Effector memory CD4-positive, alpha-beta T cell (primary cell): ENCODE measurements around the gene TRAPPC12.

Experiments used
- DNase-seq, 3 donors: peaks; one replicate each; pipeline ENCODE4 v3.0.0-alpha.2; 2020
- H3K27ac ChIP-seq: 2 replicates; pipeline ENCODE4 v1.7.0; 2013; ENCODE audit warnings: mild to moderate bottlenecking, low read length, moderate library complexity; ENCODE audit not compliant: insufficient read depth, poor library complexity, severe bottlenecking
- H3K27me3 ChIP-seq: replicated peaks from 2 replicates; pipeline ENCODE4 v1.7.0; 2013; ENCODE audit warnings: mild to moderate bottlenecking, low read length; ENCODE audit not compliant: insufficient read depth, control insufficient read depth, poor library complexity, severe bottlenecking
- H3K36me3 ChIP-seq: 2 replicates; pipeline ENCODE4 v1.7.0; 2013; ENCODE audit warnings: mild to moderate bottlenecking, low read length, moderate library complexity; ENCODE audit not compliant: control insufficient read depth, insufficient read depth
- H3K4me1 ChIP-seq: 2 replicates; pipeline ENCODE4 v1.7.0; 2013; ENCODE audit warnings: low read length, mild to moderate bottlenecking; ENCODE audit not compliant: control insufficient read depth, insufficient read depth, poor library complexity, severe bottlenecking
- H3K4me3 ChIP-seq: 2 replicates; pipeline ENCODE4 v1.7.0; 2013; ENCODE audit warnings: low read length, low read depth, mild to moderate bottlenecking; ENCODE audit not compliant: insufficient read depth, poor library complexity, severe bottlenecking
- H3K9me3 ChIP-seq: 2 replicates; pipeline ENCODE4 v1.7.0; 2013; ENCODE audit warnings: mild to moderate bottlenecking, low read length, moderate library complexity; ENCODE audit not compliant: control insufficient read depth

TRAPPC12 gene

DNA sequence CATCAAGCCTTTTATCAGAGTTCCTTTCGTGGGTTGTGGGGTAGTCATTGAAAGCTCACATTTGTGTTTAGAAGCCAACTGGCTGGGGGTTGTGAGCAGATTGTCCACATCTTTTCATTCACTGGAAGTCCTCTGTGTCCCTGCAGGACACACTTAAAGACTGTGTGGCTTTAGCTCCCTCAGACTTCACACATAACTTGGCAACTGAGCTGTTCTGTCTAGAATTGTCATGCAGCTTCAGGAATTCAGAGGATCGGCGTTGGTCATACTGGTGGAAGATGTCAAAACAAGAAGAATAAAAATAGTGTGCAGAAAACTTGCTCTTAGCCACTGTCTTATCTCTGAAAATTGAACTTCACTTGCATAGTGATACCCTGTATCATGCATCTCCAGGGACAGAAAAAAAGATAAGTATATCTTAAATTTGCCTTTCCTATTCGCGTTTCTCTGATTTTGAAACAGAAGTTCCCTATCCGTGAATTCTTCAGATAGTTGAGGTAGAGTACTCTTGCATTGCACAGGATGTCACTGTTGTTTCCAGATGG is 49.6 kb downstream of the TRAPPC12 start:
- Histone ChIP-seq H3K36me3 (peaks cover 62% of the 10 kb centered on the region), H3K27ac (no peak overlapping the region), H3K4me1 (no peaks in the 10 kb centered on the region), H3K27me3 (no peaks in the 10 kb centered on the region), H3K9me3 (no peaks in the 10 kb centered on the region), H3K4me3 (no peak overlapping the region)
- DNase-seq, result no peak

DNA sequence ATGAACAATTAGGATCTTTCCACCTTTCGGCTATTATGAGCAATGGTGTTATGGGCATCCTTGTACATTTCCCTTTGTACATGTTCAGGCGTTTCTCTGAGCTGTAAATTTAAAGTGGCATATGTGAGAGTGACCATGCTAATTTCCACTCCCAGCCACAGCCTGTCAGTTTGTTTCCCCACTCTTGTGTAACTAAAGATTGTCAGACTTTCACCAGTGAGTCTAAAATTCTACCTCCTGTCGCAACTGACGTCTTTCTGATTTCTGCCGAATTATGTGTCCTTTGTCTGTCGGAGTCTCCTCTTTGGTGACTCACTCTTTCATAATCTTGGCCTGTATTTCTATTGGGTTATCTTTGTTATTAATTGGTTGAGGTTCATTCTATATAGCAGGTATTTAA is 50.7 kb downstream of the TRAPPC12 start:
- DNase-seq, result no peak
- peaks cover 59% of the 10 kb centered on the region for H3K36me3 ChIP-seq

DNA sequence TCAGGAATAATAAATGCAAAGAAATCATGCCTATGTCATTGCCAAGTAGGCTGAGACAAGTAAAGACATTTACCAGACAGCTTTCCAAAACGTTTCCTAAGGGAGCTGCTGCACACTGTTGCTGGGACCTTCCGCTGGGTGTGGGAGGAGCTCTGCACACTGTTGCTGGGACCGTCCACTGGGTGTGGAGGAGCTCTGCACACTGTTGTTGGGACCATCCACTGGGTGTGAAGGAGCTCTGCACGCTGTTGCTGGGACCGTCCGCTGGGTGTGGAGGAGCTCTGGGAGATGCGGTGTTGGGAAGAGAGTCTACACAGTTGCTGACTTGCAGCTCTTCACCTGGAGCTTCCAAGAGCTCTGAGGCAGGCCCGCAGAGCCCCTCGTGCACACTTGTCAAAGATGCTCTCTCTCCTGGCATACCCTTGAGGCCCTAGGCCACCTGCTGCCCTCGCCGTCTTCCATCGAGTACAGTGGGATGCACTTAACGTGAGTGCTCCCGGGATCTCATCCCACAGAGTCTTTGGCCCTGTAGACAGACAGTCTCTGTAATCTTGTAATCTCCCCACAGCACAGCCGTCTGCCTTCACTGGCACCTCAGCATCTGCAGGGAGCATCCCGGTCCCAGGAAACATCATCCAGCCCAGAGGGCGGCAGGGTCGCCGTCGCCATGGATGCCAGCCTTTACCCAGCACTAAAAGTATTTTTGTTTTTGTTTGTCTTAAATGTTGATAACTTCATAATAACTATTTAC is 51.4 kb downstream of the TRAPPC12 start:
- Histone ChIP-seq H3K4me1 (no peaks in the 10 kb centered on the region), H3K9me3 (no peaks in the 10 kb centered on the region), H3K36me3 (peaks cover 51% of the 10 kb centered on the region), H3K27ac (no peak overlapping the region), H3K27me3 (no peaks in the 10 kb centered on the region), H3K4me3 (no peak overlapping the region)
- DNase-seq, result no peak

More for the DNA sequence above, 50.7 kb downstream of the TRAPPC12 start:
- Histone ChIP-seq H3K9me3 (no peaks in the 10 kb centered on the region), H3K27ac (no peak overlapping the region), H3K27me3 (no peaks in the 10 kb centered on the region), H3K4me1 (no peaks in the 10 kb centered on the region), H3K4me3 (no peak overlapping the region)

DNA sequence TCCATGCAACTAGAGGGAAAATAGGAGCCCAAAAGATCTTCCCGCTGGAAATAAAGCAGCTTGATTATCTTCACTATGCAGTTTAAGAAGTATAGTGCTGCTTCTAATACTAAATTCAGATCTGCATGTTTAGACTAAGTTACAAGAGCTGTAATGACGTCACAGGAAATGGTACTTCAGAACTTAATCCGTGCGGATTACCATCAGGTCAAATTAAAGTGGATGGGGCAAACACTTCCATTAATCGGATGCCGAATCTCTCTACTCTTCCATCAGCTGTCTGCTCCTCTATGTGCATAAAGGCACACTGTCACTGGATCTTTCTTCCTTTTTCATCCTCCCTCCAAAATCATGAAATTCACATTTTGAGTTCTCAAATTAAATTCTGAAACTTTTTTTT is 52.6 kb downstream of the TRAPPC12 start:
- H3K36me3 ChIP-seq, result peaks cover 40% of the 10 kb centered on the region
- H3K9me3 ChIP-seq, result no peaks in the 10 kb centered on the region
- H3K27ac ChIP-seq, result no peak overlapping the region
- H3K27me3 ChIP-seq, result no peaks in the 10 kb centered on the region
- no peaks in the 10 kb centered on the region for H3K4me1 ChIP-seq
- no peak for DNase-seq
- H3K4me3 ChIP-seq, result no peak overlapping the region

DNA sequence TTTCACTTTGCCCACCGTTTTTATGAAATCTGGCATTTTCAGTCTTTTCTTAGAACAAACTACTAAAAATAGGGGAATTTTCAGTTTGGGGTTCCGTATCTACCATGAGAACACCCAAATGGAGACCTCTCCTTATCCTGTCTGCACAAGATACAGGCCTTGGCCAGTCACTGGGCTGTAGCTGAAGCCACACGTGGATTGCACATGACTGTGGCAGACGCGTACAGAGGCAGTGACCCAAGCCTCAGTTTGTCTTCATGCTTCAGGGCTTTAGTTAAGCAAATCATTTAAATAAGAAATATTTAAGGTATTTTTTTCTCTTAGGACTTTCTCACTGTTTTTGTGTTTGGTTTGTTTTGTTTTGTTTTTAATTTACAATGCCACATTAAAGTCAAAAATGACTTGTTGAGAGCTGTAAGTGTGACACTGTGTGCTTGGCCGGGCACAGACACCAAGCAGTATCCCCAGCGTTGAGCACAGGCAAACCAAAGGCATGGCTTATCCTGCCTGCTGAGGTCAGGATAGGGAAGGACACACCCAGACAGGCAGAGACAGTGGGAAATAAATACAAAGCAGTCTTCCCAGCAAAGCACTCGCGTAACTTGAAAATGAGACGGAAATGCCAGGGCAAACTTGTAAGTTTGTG is 53.3 kb downstream of the TRAPPC12 start:
- no peaks in the 10 kb centered on the region for H3K4me1 ChIP-seq
- no peaks in the 10 kb centered on the region for H3K9me3 ChIP-seq
- H3K27ac ChIP-seq, result no peak overlapping the region
- no peak overlapping the region for H3K4me3 ChIP-seq
- no peaks in the 10 kb centered on the region for H3K27me3 ChIP-seq
- no peak for DNase-seq
- H3K36me3 ChIP-seq, result peaks cover 39% of the 10 kb centered on the region

DNA sequence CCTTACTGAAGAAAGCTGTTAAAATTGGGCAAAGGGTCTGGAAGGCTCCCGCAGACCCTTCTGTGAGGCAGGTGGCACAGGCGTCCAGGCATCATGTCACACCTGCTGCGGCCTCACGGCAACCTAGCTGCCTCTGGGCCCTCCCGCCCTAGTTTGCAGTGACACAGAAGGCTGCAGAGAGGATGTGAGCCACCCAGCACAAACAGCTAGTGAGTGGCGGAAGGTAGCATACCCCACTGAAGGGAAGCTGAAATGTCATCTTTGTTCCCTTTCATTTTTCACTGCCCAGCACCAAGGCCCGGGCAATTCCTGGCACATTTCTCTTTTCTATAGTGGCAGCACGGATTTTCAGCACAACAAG is 53.8 kb downstream of the TRAPPC12 start:
- Histone ChIP-seq H3K4me3 (no peak overlapping the region), H3K36me3 (peaks cover 39% of the 10 kb centered on the region)
- no peak for DNase-seq

DNA sequence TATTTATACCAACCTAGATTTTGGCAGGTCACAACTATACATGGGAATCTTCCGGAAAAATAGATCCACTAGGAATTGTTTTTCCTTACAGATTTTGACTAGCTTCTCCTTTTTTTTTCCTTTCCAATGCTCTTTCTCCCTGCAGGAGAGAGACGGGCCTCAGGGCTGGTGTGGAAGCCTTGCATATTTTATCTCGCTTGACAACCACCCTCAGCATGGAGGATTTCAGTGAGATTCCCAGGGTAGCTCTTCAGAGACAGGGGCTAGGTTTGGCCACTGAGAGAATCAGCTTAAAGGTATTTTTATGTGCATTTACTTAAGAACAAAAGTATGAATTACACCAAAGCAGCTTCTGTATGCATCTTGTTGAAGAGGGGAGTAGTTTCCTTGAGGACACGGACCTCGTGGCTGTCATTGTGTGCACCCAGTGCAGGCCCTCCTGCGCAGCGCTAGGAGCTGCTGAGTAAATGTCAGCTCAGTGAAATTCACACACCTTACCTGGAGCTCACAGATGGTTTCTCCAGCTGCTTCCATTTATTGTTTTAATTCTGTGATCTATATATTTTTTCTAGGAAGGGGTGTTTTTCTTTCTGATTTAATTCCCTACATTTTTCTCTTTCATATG is 54.4 kb downstream of the TRAPPC12 start:
- DNase-seq, result no peak
- no peaks in the 10 kb centered on the region for H3K4me1 ChIP-seq
- peaks cover 34% of the 10 kb centered on the region for H3K36me3 ChIP-seq
- H3K9me3 ChIP-seq, result no peaks in the 10 kb centered on the region
- H3K27me3 ChIP-seq, result no peaks in the 10 kb centered on the region
- no peak overlapping the region for H3K27ac ChIP-seq
- H3K4me3 ChIP-seq, result no peak overlapping the region

More for the DNA sequence above, 53.8 kb downstream of the TRAPPC12 start:
- no peak overlapping the region for H3K27ac ChIP-seq
- no peaks in the 10 kb centered on the region for H3K27me3 ChIP-seq
- H3K9me3 ChIP-seq, result no peaks in the 10 kb centered on the region
- H3K4me1 ChIP-seq, result no peaks in the 10 kb centered on the region

DNA sequence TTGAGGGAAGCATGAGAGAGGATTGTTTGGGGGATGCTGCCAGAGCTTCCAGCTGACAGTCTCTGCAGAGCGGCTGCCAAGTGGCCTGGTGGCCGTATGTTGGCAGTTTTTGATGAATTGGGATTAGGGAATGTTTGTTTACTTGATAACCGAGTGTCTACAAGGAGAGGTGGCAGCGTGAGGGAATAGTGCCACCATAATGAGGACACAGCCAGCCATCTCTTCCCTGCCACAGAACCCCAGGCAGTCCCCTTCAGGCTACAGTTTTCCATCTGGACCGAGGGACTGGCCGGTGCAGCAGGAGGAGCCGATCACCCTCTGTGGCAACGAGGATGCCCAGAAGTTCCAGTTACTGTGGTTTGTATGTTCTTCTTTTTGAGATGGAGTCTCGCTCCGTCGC is 55.2 kb downstream of the TRAPPC12 start:
- DNase-seq, result no peak
- no peak overlapping the region for H3K4me3 ChIP-seq
- no peaks in the 10 kb centered on the region for H3K4me1 ChIP-seq
- no peak overlapping the region for H3K27ac ChIP-seq
- H3K36me3 ChIP-seq, result peaks cover 31% of the 10 kb centered on the region
- H3K9me3 ChIP-seq, result no peaks in the 10 kb centered on the region
- no peaks in the 10 kb centered on the region for H3K27me3 ChIP-seq

DNA sequence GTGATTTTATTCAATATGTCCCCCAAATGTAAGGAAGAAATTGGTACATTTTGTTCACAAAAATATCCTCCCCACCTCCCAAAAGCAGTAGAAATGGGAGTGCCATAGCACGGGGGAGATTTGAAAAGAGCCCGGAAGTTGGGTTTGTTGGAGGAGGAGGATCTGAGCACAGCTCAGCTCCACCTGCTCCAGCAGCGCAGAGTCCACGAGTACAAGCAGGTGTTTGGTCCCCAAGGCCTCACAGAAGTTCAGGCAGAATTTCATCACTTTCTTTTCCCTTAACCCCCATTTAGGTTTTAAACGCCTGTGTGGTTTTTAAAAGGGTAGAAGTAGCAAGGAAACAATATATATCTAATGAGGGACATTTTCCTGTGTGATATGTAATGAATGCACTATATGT is 56.0 kb downstream of the TRAPPC12 start:
- peaks cover 28% of the 10 kb centered on the region for H3K36me3 ChIP-seq
- H3K4me1 ChIP-seq, result no peaks in the 10 kb centered on the region
- H3K27me3 ChIP-seq, result no peaks in the 10 kb centered on the region
- H3K27ac ChIP-seq, result no peak overlapping the region
- no peaks in the 10 kb centered on the region for H3K9me3 ChIP-seq
- H3K4me3 ChIP-seq, result no peak overlapping the region
- DNase-seq, result no peak

DNA sequence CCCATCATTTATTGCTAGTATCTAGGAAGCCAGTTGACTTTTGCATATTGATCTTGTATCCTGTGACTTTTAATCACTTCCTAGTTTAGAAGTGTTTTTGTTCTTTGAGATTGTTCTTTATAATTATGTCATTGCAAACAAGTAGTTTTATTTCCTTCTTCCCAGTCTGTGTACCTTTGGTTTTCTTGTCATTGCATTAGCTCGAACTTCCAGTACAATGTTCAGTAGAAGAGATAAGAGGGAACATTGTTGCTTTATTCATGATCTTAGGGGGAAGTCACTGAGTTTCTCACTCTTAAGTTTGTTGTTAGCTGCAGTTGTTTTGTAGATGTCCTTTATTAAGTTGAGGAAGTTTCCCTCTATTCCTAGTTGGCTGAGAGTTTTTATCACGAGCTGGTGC is 61.0 kb downstream of the TRAPPC12 start:
- Histone ChIP-seq H3K36me3 (peaks cover 15% of the 10 kb centered on the region), H3K9me3 (no peaks in the 10 kb centered on the region), H3K4me3 (no peak overlapping the region), H3K4me1 (no peaks in the 10 kb centered on the region), H3K27me3 (no peaks in the 10 kb centered on the region), H3K27ac (no peak overlapping the region)
- no peak for DNase-seq
